Duodenal mucosa (tissue), 2 donors: ENCODE results near the gene ZNF618.

Experiments used
- H3K27ac ChIP-seq: one replicate; pipeline ENCODE4 v1.7.0; 2013; ENCODE audit warnings: low read depth, low read length
- H3K27me3 ChIP-seq, 2 donors: one replicate each; pipeline ENCODE4 v1.7.0; 2013; ENCODE audit warnings: low read length in 2 of 2, control low read depth in 1 of 2; ENCODE audit not compliant: insufficient read depth in 2 of 2, control insufficient read depth in 1 of 2
- H3K36me3 ChIP-seq, 2 donors: one replicate each; pipeline ENCODE4 v1.7.0; 2013; ENCODE audit warnings: low read length in 2 of 2, control low read depth in 1 of 2; ENCODE audit not compliant: insufficient read depth in 2 of 2, control insufficient read depth in 1 of 2
- H3K4me1 ChIP-seq, 2 donors: one replicate each; pipeline ENCODE4 v1.7.0; 2013; ENCODE audit warnings: low read length in 2 of 2, control low read depth in 1 of 2; ENCODE audit not compliant: insufficient read depth in 2 of 2, control insufficient read depth in 1 of 2
- H3K4me3 ChIP-seq, 2 donors: one replicate each; pipeline ENCODE4 v1.7.0; 2013; ENCODE audit warnings: low read length in 2 of 2, low read depth in 1 of 2
- H3K9ac ChIP-seq, 2 donors: one replicate each; pipeline ENCODE4 v1.7.0; 2013; ENCODE audit warnings: low read length in 2 of 2, low read depth in 1 of 2
- H3K9me3 ChIP-seq, 2 donors: one replicate each; pipeline ENCODE4 v1.7.0; 2013; ENCODE audit warnings: low read length in 2 of 2, control low read depth in 1 of 2; ENCODE audit not compliant: control insufficient read depth in 1 of 2

ZNF618 gene

GRCh38 chr9:114031037-114031630, 155.0 kb downstream of the ZNF618 start:
- Histone ChIP-seq H3K36me3 (peaks cover 0 to 24% of the 10 kb centered on the region in 2 donors), H3K4me3 (no peak overlapping the region), H3K9ac (no peak overlapping the region), H3K9me3 (no peaks in the 10 kb centered on the region), H3K27me3 (no peaks in the 10 kb centered on the region), H3K4me1 (no peaks in the 10 kb centered on the region), H3K27ac (no peak overlapping the region)

- Histone ChIP-seq H3K27ac (no peak overlapping the region), H3K4me1 (no peaks in the 10 kb centered on the region), H3K9ac (no peak overlapping the region), H3K4me3 (no peak overlapping the region), H3K36me3 (peaks cover 7 to 34% of the 10 kb centered on the region in 2 donors), H3K9me3 (no peaks in the 10 kb centered on the region), H3K27me3 (no peaks in the 10 kb centered on the region)
Measured at GRCh38 chr9:114031948-114032840, 156.1 kb downstream of the ZNF618 start.

GRCh38 chr9:114033397-114034103, 157.4 kb downstream of the ZNF618 start:
- Histone ChIP-seq H3K36me3 (peaks cover 7 to 32% of the 10 kb centered on the region in 2 donors), H3K9ac (no peak overlapping the region), H3K4me1 (no peaks in the 10 kb centered on the region)

GRCh38 chr9:114034196-114034595, 158.1 kb downstream of the ZNF618 start:
- Histone ChIP-seq H3K9ac (no peak overlapping the region), H3K27ac (no peak overlapping the region), H3K4me1 (no peaks in the 10 kb centered on the region), H3K27me3 (no peaks in the 10 kb centered on the region), H3K9me3 (no peaks in the 10 kb centered on the region), H3K36me3 (peaks cover 7 to 28% of the 10 kb centered on the region in 2 donors), H3K4me3 (no peak overlapping the region)

More at GRCh38 chr9:114033397-114034103, 157.4 kb downstream of the ZNF618 start:
- H3K27me3 ChIP-seq, result no peaks in the 10 kb centered on the region
- no peak overlapping the region for H3K4me3 ChIP-seq
- H3K9me3 ChIP-seq, result no peaks in the 10 kb centered on the region
- H3K27ac ChIP-seq, result no peak overlapping the region

- no peak overlapping the region for H3K4me3 ChIP-seq
- no peaks in the 10 kb centered on the region for H3K27me3 ChIP-seq
- H3K36me3 ChIP-seq, result peaks cover 7 to 28% of the 10 kb centered on the region in 2 donors
- H3K27ac ChIP-seq, result no peak overlapping the region
- H3K9ac ChIP-seq, result no peak overlapping the region
- H3K4me1 ChIP-seq, result no peaks in the 10 kb centered on the region
- no peaks in the 10 kb centered on the region for H3K9me3 ChIP-seq
Measured at GRCh38 chr9:114034661-114035062, 158.6 kb downstream of the ZNF618 start.

- Histone ChIP-seq H3K9me3 (no peaks in the 10 kb centered on the region), H3K27me3 (no peaks in the 10 kb centered on the region), H3K4me3 (no peak overlapping the region), H3K4me1 (no peaks in the 10 kb centered on the region), H3K27ac (no peak overlapping the region), H3K9ac (no peak overlapping the region), H3K36me3 (peaks cover 10 to 27% of the 10 kb centered on the region in 2 donors)
Measured at GRCh38 chr9:114035221-114035844, 159.2 kb downstream of the ZNF618 start.

- H3K27ac ChIP-seq, result no peak overlapping the region
- H3K9me3 ChIP-seq, result no peaks in the 10 kb centered on the region
- no peaks in the 10 kb centered on the region for H3K4me1 ChIP-seq
- no peaks in the 10 kb centered on the region for H3K27me3 ChIP-seq
- H3K4me3 ChIP-seq, result no peak overlapping the region
- H3K36me3 ChIP-seq, result peaks cover 10 to 24% of the 10 kb centered on the region in 2 donors
- no peak overlapping the region for H3K9ac ChIP-seq
Measured at GRCh38 chr9:114035845-114036801, 160.0 kb downstream of the ZNF618 start.

GRCh38 chr9:114037249-114037648, 161.1 kb downstream of the ZNF618 start:
- H3K27ac ChIP-seq, result no peak overlapping the region
- no peaks in the 10 kb centered on the region for H3K27me3 ChIP-seq
- no peaks in the 10 kb centered on the region for H3K4me1 ChIP-seq
- H3K4me3 ChIP-seq, result no peak overlapping the region
- no peak overlapping the region for H3K9ac ChIP-seq
- H3K36me3 ChIP-seq, result peaks cover 10 to 24% of the 10 kb centered on the region in 2 donors
- H3K9me3 ChIP-seq, result no peaks in the 10 kb centered on the region
